A673 (cell line): ENCODE measurements around the gene CCN5.

Experiments
- EZH2 ChIP-seq: fragments of 200-600 bp; sonication (generic); IDR thresholded peaks from 2 replicates; pipeline ENCODE4 v1.6.1; 2017; ENCODE audit warnings: borderline replicate concordance, low read depth, mild to moderate bottlenecking, mixed read lengths, antibody characterized with exemption, low read length; ENCODE audit not compliant: poor library complexity, severe bottlenecking
- TF ChIP-seq, protein P1 (sequence below): fragments of 300-800, 200-600 bp; sonication (generic); conservative IDR thresholded peaks from 2 replicates; pipeline ENCODE4 v1.5.1; 2017; ENCODE audit warnings: low read depth, mild to moderate bottlenecking, antibody characterized with exemption, low read length, moderate library complexity, mixed read lengths

DNA sequence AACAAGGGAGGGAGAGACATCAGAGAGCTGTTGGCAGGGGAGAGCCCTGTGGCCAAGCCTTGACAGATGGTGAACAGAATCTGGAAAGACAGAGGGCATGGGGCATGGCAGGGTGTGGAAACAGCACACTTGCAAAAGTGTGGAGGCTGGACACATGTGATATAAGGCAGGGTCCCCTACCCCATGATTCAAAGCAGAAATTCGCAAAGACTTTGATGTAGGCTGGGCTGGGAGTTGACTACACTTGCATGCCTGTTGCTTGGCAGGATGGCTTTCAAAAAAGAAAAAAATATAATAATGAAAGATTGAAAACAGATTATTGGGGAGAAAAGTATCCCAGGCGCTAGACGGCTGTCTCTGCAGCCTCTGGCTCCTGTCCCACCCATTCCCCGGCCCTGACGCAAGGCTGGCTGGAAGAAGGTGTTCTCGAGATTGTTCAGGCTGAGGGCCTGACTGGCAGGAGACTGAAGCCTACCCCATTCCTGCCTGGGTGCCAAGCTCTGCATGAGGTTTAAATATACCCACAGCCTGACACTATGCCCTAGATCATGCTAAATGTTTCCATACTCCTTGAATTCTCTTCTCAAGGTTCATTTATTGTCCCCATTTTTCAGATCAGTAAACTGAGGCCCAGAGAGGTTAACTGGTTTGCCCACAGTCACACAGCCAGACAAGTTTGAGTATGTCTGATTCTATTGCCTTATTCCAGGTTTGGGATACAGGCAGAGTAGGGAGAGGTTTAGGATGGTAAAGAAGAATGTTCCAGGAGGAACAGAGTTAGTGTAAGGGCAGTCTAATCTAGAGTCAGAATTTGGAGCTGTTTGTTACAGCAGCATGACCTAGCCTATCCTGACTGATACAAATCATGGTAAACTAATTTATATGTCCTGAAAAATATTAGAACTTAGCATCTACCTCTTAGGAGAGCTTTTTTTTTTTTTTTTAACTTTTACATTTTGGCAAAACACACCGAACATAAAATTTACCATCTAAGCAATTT, 23.4 kb upstream of the CCN5 start:
- TF ChIP-seq, protein P1, sequence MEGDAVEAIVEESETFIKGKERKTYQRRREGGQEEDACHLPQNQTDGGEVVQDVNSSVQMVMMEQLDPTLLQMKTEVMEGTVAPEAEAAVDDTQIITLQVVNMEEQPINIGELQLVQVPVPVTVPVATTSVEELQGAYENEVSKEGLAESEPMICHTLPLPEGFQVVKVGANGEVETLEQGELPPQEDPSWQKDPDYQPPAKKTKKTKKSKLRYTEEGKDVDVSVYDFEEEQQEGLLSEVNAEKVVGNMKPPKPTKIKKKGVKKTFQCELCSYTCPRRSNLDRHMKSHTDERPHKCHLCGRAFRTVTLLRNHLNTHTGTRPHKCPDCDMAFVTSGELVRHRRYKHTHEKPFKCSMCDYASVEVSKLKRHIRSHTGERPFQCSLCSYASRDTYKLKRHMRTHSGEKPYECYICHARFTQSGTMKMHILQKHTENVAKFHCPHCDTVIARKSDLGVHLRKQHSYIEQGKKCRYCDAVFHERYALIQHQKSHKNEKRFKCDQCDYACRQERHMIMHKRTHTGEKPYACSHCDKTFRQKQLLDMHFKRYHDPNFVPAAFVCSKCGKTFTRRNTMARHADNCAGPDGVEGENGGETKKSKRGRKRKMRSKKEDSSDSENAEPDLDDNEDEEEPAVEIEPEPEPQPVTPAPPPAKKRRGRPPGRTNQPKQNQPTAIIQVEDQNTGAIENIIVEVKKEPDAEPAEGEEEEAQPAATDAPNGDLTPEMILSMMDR, result no peak
- no peak for TF ChIP-seq EZH2
